HG02571 (cell line): ENCODE data around the gene PCBD2.
"Not testable (repeated sequence)": the region's sequence is repeated elsewhere in the genome, so short reads cannot be mapped to it uniquely, and the experiment has no call there.

Experiments
- ATAC-seq: cut with Tn5 transposase; IDR thresholded peaks from one replicate; pipeline ENCODE4 v1.9.1; 2021; ENCODE audit warnings: mild to moderate bottlenecking, moderate library complexity; ENCODE audit not compliant: unreplicated experiment

The PCBD2 gene

GRCh38 chr5:134904610-134905245 lies at the start of gene PCBD2:
PCBD2 (plus strand) TSS chr5:134905131; CDS start chr5:134905140, 9 bp downstream.
- ATAC-seq, result peak; percentile 78

DNA sequence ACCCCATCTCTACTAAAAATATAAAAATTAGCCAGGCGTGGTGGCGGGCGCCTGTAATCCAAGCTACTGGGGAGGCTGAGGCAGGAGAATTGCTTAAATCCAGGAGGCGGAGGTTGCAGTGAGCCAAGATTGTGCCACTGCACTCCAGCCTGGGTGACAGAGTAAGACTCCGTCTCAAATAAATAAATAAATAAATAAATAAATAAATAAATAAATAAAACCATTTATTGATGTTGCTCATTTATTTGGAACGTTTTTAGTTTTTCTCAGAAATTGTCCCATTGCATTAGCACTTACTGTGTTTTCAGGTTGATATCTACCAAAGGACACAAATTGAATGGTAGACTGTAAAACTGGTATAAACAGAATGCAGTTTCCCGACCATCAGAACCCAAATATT lies 48.5 kb upstream of the PCBD2 start:
- not testable (repeated sequence) for ATAC-seq

DNA sequence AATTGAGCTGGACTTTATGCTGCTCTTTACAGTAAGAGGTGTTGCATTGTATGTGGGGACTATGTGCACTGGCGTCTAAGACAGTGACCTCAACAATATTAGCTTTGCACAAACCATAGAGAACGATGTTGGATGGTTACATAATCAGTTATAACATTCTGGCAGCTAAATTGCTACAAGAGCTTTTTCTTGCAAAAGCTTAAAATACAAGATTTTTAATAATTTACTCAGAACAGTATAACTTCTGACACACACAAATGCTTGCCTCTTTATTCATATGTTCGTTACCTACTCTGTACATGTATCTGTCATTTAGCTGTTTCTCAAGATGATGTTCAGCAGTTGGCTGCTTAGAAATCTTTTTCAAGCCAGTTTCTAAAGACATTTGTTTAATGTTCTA lies 47.5 kb upstream of the PCBD2 start:
- no peak for ATAC-seq

DNA sequence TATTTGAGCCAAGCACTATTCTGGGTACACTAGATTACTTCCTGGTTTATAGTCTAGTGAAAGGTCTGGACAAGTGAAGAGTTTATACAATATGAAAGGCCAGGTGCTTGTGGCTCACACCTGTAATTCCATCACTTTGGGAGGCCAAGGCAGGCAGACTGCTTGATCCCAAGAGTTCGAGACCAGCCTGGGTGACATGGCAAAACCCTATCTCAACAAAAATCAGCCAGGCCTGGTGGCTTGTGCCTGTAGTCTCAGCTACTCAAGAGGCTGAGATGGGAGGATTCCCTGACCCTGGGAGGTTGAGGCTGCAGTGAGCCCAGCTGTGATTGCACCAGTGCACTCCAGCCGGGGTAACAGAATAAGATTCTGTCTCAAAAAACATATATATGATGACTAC lies 40.2 kb upstream of the PCBD2 start:
- no peak for ATAC-seq

DNA sequence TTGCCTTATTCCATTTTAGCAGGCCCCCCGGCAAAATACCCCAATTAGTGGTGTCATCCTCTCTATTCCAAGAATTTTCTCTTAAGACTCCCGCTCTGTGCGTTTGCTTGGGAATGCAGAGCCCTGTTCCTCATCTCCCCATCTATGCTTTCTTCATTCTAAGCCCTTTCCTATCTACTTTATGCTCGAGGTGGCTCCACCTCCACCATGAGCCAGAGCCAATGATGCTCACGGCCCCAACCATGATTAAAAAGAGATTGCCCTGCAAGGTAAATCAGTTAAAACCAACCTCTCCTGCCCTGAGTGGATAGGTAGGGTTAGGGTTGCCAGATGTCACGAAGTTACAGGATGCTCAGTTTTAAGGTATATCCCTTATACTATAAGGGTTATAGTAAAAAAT lies 31.4 kb upstream of the PCBD2 start:
- ATAC-seq, result no peak

GRCh38 chr5:134873987-134874830 lies 30.7 kb upstream of the PCBD2 start, which contains the start of gene TXNDC15:
TXNDC15 (plus strand) TSS chr5:134874371; CDS start chr5:134874428, 57 bp downstream.
- peak; percentile 78 for ATAC-seq

- ATAC-seq, result peak; percentile 34
Observed at GRCh38 chr5:134874831-134875655, 29.9 kb upstream of the PCBD2 start.

DNA sequence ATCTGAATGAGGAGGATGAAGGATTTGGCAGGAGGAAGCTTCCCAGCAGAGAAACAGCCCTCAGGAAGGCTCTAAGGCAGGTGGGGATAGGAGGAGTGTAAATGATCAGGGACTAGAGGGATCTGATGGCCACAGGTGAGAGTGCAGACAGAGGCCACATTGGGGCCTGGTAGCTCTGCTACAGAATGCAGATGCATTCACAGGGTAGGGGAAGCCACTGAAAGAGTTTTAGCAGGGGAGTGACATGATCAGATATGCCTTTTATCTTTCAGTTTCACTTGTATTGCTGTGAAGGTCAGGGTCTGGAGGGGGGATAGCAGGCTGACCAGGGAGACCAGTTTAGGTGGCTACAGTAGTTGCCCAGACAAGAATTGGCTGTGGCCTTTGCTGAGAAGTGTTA lies 27.8 kb upstream of the PCBD2 start:
- no peak for ATAC-seq

DNA sequence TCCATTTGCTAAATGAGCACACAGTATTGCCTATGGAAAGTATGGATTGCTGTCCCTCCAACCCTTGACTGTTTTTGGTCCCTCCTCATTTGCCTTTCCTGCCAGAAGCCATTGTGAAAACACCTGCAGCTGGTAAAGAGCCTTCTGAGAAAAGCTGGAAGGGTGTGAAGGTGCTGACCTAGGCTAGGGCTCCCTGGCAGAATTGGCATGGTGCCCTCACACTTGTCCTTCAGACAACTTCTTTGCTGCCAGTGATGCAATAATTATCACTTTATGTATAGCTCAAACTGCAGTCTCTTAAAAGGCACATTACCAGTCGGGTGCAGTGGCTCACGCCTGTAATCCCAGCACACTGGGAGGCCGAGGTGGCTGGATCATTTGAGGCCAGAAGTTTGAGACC lies 26.5 kb upstream of the PCBD2 start:
- ATAC-seq, result no peak

DNA sequence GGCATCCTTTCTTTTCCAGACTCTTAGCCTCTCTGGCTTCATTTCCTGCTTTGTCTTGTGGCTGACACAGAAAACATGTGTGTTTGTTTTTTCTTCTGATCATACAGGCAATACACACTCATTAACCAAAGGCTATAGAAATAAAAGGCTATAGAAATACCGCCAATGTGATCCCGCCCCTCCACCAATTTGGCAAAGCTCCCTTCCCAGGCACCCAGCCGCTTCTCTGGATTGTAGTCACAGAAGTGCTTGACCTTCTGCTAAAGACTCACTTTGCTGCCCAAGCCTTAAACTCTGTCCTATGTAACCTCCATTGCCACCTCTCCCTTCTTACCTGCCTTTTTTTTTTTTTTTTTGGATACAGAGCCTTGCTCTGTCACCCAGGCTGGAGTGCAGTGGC lies 25.5 kb upstream of the PCBD2 start:
- ATAC-seq, result no peak

DNA sequence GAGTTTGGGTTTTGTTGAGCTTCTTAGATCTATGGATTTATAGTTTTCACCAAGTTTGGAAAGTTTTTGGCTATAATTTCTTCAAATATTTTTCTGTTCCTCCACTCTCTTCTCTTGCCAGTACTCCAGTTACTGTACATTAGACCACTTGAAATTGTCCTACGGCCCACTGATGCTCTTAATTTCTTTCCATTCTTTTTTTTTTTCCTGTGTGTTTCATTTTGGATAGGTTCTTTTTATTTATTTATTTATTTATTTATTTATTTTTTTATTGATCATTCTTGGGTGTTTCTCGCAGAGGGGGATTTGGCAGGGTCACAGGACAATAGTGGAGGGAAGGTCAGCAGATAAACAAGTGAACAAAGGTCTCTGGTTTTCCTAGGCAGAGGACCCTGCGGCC lies 24.0 kb upstream of the PCBD2 start:
- ATAC-seq, result not testable (repeated sequence)

- not testable (repeated sequence) for ATAC-seq
Observed at GRCh38 chr5:134881711-134882110, 23.2 kb upstream of the PCBD2 start.

- ATAC-seq, result no peak
Observed at GRCh38 chr5:134887593-134888159, 17.3 kb upstream of the PCBD2 start.

DNA sequence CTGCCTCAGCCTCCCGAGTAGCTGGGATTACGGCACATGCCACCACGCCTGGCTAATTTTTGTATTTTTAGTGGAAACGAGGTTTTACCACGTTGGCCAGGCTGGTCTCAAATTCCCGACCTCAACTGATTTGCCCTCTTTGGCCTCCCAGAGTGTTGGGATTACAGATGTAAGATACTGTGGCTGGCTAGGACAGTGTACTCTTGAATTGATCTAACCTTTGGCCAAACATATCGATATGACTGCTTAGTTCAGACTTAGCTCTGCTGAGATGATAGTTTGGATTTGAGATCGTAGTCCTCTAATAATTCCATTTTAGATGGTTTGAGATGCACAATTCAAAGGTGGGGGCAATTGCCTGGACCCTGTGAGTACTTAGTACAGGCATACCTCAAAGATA lies 15.6 kb upstream of the PCBD2 start:
- ATAC-seq, result no peak

GRCh38 chr5:134891473-134891872 lies 13.5 kb upstream of the PCBD2 start:
- no peak for ATAC-seq

DNA sequence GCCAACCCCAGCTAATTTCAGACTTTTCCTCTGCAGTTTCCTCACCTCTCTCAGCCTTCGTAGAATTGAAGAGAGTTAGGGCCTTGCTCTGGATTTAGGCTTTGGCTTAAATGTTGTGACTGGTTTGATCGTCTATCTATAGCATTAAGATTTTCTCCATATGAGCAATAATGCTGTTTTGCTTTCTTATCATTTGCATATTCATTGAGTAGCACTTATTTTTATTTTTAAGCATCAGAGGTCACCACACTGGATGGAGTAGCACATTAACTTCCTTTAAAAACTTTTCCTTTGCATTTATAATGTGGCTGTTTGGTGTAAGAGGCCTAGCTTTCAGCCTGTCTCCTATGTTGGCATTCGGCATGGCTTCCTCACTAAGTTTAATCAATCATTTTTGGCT lies 12.6 kb upstream of the PCBD2 start:
- ATAC-seq, result no peak

- ATAC-seq, result no peak
Observed at GRCh38 chr5:134892926-134893325, 12.0 kb upstream of the PCBD2 start.

DNA sequence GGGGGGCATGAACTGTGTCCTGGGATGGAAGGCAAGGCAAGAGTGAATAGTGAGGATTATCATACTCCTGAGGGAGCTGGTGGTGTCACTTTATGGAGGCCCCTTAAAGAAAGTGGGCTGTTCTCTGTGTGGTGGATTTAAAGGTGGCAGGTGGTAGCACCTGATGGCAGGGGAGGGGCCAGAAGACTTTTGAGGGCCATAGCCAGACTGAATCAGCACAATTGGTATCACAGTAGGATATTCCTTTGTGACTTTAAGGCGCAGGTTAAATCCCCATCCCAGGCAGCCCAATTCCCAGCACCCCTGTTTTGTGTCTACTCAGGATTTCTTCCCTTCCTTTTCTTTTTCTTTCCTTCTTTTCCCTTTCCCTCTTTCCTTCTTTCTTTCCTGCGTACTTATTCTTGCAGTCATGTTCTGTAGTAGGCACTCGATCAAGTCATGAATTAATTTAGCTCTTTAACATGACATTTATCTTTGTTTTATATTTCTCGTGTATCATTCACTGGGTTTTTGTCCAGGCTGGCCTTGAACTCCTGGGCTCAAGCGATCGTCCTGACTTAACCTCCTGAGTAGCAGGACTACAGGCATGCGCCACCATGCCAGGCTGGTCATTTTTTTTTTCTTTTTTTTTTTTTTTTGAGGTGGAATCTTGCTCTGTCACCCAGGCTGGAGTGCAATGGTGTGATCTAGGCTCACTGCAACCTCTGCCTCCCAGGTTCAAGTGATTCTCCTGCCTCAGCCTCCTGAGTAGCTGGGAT lies 11.0 kb upstream of the PCBD2 start:
- no peak for ATAC-seq

DNA sequence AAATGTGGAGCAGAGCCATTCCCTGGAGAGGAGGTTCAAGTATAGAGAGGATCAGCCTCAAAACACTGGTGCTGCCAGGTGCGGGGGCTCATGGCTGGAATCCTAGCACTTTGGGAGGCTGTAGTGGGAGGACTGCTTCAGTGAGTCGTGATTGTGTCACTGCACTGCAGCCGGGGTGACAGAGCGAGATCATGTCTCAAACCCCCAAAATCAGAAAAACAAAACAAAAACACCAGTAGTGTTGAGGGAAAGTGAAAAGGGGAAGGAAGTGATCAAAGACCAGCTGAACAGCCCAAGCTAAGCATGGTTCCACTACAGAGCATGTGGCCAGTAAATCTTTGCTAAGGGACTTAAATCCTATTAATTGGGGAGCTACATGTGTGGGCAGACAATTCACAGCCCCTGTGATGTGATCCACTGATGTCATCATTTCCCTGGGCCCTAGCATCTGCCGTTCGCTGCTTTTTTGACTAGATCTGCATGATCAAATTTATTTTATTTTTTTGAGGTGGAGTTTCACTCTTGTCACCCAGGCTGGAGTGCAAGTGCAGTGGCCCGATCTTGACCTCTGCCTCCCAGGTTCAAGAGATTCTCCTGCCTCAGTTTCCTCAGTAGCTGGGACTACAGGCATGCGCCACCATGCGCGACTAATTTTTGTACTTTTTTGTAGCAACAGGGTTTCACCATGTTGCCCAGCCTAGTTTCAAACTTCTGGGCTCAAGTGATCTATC lies 2.7 kb upstream of the PCBD2 start:
- ATAC-seq, result no peak
